Calu3 (cell line): ENCODE data around the gene TLCD3A. TPM values are rescaled to one million over a fixed set of nuclear protein-coding genes. Genes with fewer than 3 reads are reported as not detected.
A peak's percentile ranks its signal among the peaks of the same experiment; 100 is the strongest.
"Not testable (repeated sequence)": the region's sequence is repeated elsewhere in the genome, so short reads cannot be mapped to it uniquely, and the experiment has no call there.

Source experiments
- BruUV-seq: library from RNA; stranded (reverse); fragments of 400-500 nt; replicated peaks from 2 replicates; lab custom pipeline; 2021; lab: Mats Ljungman, UMichigan
- CTCF ChIA-PET: fragments of 300-600 bp; sonication (Branson Sonifier 250); formaldehyde crosslinking; loops from one replicate; lab custom pipeline; 2022; ENCODE audit warnings: antibody characterized with exemption; lab: Charles Lee
- DNase-seq: peaks from one replicate; pipeline ENCODE4 v3.0.0; 2022
- H3K27ac Mint-ChIP-seq: one replicate; pipeline ENCODE4 v1.8.0; 2022; ENCODE audit warnings: mixed read lengths; ENCODE audit not compliant: unreplicated experiment
- H3K27me3 Mint-ChIP-seq: one replicate; pipeline ENCODE4 v1.8.0; 2022; ENCODE audit warnings: mixed read lengths; ENCODE audit not compliant: unreplicated experiment
- H3K36me3 Mint-ChIP-seq: one replicate; pipeline ENCODE4 v1.8.0; 2022; ENCODE audit warnings: mild to moderate bottlenecking, moderate library complexity, mixed read lengths; ENCODE audit not compliant: insufficient read depth, unreplicated experiment
- H3K4me1 Mint-ChIP-seq: one replicate; pipeline ENCODE4 v1.8.0; 2022; ENCODE audit warnings: mild to moderate bottlenecking, low read depth, mixed read lengths; ENCODE audit not compliant: unreplicated experiment
- H3K4me3 Mint-ChIP-seq: one replicate; pipeline ENCODE4 v1.8.0; 2022; ENCODE audit warnings: mild to moderate bottlenecking, low read depth, moderate library complexity, mixed read lengths; ENCODE audit not compliant: unreplicated experiment
- H3K9me3 Mint-ChIP-seq: one replicate; pipeline ENCODE4 v1.8.0; 2022; ENCODE audit warnings: low read depth, mixed read lengths; ENCODE audit not compliant: unreplicated experiment
- CTCF ChIP-seq: fragments of 200-600 bp; IDR thresholded peaks from one replicate; pipeline ENCODE4 v1.8.0; 2022; ENCODE audit warnings: antibody characterized with exemption; ENCODE audit not compliant: unreplicated experiment
- intact Hi-C: fragments of 100-400 bp; cut with micrococcal nuclease; formaldehyde crosslinking; loops from one replicate; pipeline ENCODE4 v1.10.0; 2022; ENCODE audit not compliant: unreplicated experiment
- total RNA-seq: library from RNA; stranded (reverse); gene quantifications from 2 replicates; pipeline ENCODE4 v1.2.3, GENCODE V29; 2022

TLCD3A gene
- total RNA-seq, 1 experiment from 2014 or later = 20.3 TPM

- no TSS peak for BruUV-seq
- intact Hi-C loops = no loop called here
- Mint-ChIP-seq H3K27me3 (no peaks in the 10 kb centered on the region), H3K4me3 (no peak overlapping the region), H3K4me1 (peaks cover 18% of the 10 kb centered on the region), H3K27ac (no peak overlapping the region), H3K9me3 (no peaks in the 10 kb centered on the region), H3K36me3 (peaks cover 43% of the 10 kb centered on the region)
- TF ChIP-seq CTCF = no peak
- CTCF ChIA-PET = no interaction called here
- no peak for DNase-seq
These were observed 14.6 kb downstream of the TLCD3A start for GRCh38 chr17:746783-747629.

DNA sequence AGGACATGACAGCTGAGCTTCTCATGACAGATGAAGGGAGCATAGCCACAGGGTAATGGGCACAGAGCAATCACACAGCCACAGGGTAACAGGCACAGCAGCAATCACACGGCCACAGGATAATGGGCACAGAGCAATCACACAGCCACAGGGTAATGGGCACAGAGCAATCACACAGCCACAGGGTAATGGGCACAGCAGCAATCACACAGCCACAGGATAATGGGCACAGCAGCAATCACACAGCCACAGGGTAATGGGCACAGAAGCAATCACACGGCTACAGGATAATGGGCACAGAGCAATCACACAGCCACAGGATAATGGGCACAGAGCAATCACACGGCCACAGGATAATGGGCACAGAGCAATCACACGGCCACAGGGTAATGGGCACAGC is 16.2 kb downstream of the TLCD3A start:
- H3K4me3 Mint-ChIP-seq, intact Hi-C loops, CTCF ChIA-PET, H3K27me3 Mint-ChIP-seq, BruUV-seq, DNase-seq, H3K9me3 Mint-ChIP-seq: not testable (repeated sequence)
- H3K4me1 Mint-ChIP-seq = peaks cover 24% of the 10 kb centered on the region
- H3K36me3 Mint-ChIP-seq = peaks cover 44% of the 10 kb centered on the region
- peak overlapping the region; percentile 28 for H3K27ac Mint-ChIP-seq

DNA sequence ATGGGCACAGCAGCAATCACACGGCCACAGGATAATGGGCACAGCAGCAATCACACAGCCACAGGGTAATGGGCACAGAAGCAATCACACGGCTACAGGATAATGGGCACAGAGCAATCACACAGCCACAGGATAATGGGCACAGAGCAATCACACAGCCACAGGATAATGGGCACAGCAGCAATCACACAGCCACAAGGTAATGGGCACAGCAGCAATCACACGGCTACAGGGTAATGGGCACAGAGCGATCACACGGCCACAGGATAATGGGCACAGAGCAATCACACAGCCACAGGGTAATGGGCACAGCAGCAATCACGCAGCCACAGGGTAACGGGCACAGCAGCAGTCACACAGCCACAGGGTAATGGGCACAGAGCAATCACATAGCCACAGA is 17.0 kb downstream of the TLCD3A start:
- BruUV-seq, H3K4me3 Mint-ChIP-seq, DNase-seq, H3K9me3 Mint-ChIP-seq, CTCF ChIA-PET, intact Hi-C loops, H3K27me3 Mint-ChIP-seq, H3K27ac Mint-ChIP-seq: not testable (repeated sequence)
- peaks cover 24% of the 10 kb centered on the region for H3K4me1 Mint-ChIP-seq
- H3K36me3 Mint-ChIP-seq = peaks cover 45% of the 10 kb centered on the region

GRCh38 chr17:750431-751037 is 18.1 kb downstream of the TLCD3A start:
- peaks cover 45% of the 10 kb centered on the region for H3K36me3 Mint-ChIP-seq
- intact Hi-C loops = no loop called here

More at GRCh38 chr17:750431-751037, 18.1 kb downstream of the TLCD3A start:
- Mint-ChIP-seq H3K27me3 (no peaks in the 10 kb centered on the region), H3K4me3 (peak overlapping the region; percentile 94), H3K4me1 (peaks cover 24% of the 10 kb centered on the region), H3K9me3 (no peaks in the 10 kb centered on the region), H3K27ac (no peak overlapping the region)
- no peak for TF ChIP-seq CTCF
- CTCF ChIA-PET = interaction anchor here (0.6 kb wide), 1 partner anchor 397 kb away, joined by 5 read pairs; no protein-coding TSS in a partner anchor
- no peak for DNase-seq
- no TSS peak for BruUV-seq
